ENCODE measurements around the gene SOCS1.
A peak's percentile ranks its signal among the peaks of the same experiment; 100 is the strongest.

Gene SOCS1

GRCh38 chr16:11245222-11245737 lies 10.7 kb downstream of the SOCS1 start:
- no peak for DNase-seq (ENCODE audit: low read depth)

- DNase-seq (ENCODE audit: low read depth): no peak
Observed at GRCh38 chr16:11242658-11243057, 13.3 kb downstream of the SOCS1 start.

GRCh38 chr16:11241480-11242204 lies 14.4 kb downstream of the SOCS1 start:
- no peak for DNase-seq (ENCODE audit: low read depth)

- no peak for DNase-seq (ENCODE audit: low read depth)
Observed at GRCh38 chr16:11240636-11241473, 15.1 kb downstream of the SOCS1 start.

GRCh38 chr16:11239644-11240632 lies 16.1 kb downstream of the SOCS1 start:
- no peak for DNase-seq (ENCODE audit: low read depth)

- DNase-seq (ENCODE audit: low read depth): no peak
Observed at GRCh38 chr16:11238272-11239202, 17.5 kb downstream of the SOCS1 start.

GRCh38 chr16:11236461-11237254 lies 19.3 kb downstream of the SOCS1 start:
- no peak for DNase-seq (ENCODE audit: low read depth)

- no peak for DNase-seq (ENCODE audit: low read depth)
Observed at GRCh38 chr16:11235703-11235991, 20.4 kb downstream of the SOCS1 start.

- DNase-seq (ENCODE audit: low read depth): no peak
Observed at GRCh38 chr16:11234884-11235702, 20.9 kb downstream of the SOCS1 start.

GRCh38 chr16:11233727-11234376 lies 22.2 kb downstream of the SOCS1 start:
- DNase-seq (ENCODE audit: low read depth): peak; percentile 72

- peak; percentile 83 for DNase-seq (ENCODE audit: low read depth)
Observed at GRCh38 chr16:11232852-11233726, 22.9 kb downstream of the SOCS1 start.

- no peak for DNase-seq (ENCODE audit: low read depth)
Observed at GRCh38 chr16:11232302-11232851, 23.6 kb downstream of the SOCS1 start.

- no peak for DNase-seq (ENCODE audit: low read depth)
Observed at GRCh38 chr16:11231367-11231970, 24.5 kb downstream of the SOCS1 start.

GRCh38 chr16:11229906-11230305 lies 26.1 kb downstream of the SOCS1 start:
- DNase-seq (ENCODE audit: low read depth): no peak

- DNase-seq (ENCODE audit: low read depth): no peak
Observed at GRCh38 chr16:11229432-11229831, 26.6 kb downstream of the SOCS1 start.

GRCh38 chr16:11225677-11226549 lies 30.1 kb downstream of the SOCS1 start:
- DNase-seq (ENCODE audit: low read depth): no peak
